Brain (organoid and tissue), 1 donor: ENCODE measurements around the gene CPS1. TPM values are rescaled to one million over a fixed set of nuclear protein-coding genes. Genes with fewer than 3 reads are reported as not detected.

Experiments
- polyA plus RNA-seq: library from polyadenylated mRNA; stranded (reverse); fragments of 350-450 nt; fragmentation: Illumina TruSeq; extraction: RNeasy Lipid Tissue Mini Kit (QIAGEN cat#74804); gene quantifications from one replicate; pipeline ENCODE4 v1.2.3, GENCODE V29; 2015; ENCODE audit warnings: low read depth, low replicate concordance; ENCODE audit not compliant: insufficient read depth

CPS1 gene
- polyA plus RNA-seq, 1 donor from 2014 or later: 1.5 TPM

Other genes with a start within 250 kb of the CPS1 start
- gene MYL1, start 241.4 kb upstream of the CPS1 start, polyA plus RNA-seq: not detected
- gene LANCL1, start 79.8 kb upstream of the CPS1 start, polyA plus RNA-seq: 66.3 TPM